K562 (cell line): ENCODE measurements around the gene TMEM38B. TPM values are rescaled to one million over a fixed set of nuclear protein-coding genes. Genes with fewer than 3 reads are reported as not detected.
A peak's percentile ranks its signal among the peaks of the same experiment; 100 is the strongest.

Experiments used
- ATF3 ChIP-seq, 2 experiments: fragments of 450-650 bp in 1 of 2; sonication (generic) in 1 of 2; formaldehyde crosslinking in 1 of 2; IDR thresholded peaks in 1 of 2; conservative IDR thresholded peaks in 1 of 2; 2 replicates each; pipeline versions ENCODE4 v1.6.1 to v1.8.1; 2016 to 2023; ENCODE audit warnings: mild to moderate bottlenecking in 2 of 2, moderate library complexity in 2 of 2, inconsistent platforms in 1 of 2, missing genetic modification reagents in 1 of 2
- DEAF1 ChIP-seq: fragments of 450-650 bp; formaldehyde crosslinking; IDR thresholded peaks from 2 replicates; pipeline ENCODE4 v1.4.0; 2020; ENCODE audit warnings: mild to moderate bottlenecking, moderate library complexity
- FOXM1 ChIP-seq, 2 experiments: fragments of 450-650 bp in 1 of 2; sonication (generic) in 1 of 2; formaldehyde crosslinking in 1 of 2; IDR thresholded peaks; 2 replicates each; pipeline versions ENCODE4 v1.6.1 to v1.9.0; 2017 to 2022; ENCODE audit warnings: low read depth in 2 of 2, mild to moderate bottlenecking in 2 of 2, missing genetic modification reagents in 1 of 2, moderate library complexity in 1 of 2
- GATA2 ChIP-seq: sonication (generic); formaldehyde crosslinking; IDR thresholded peaks from 2 replicates; pipeline ENCODE4 v1.4.0; 2020; ENCODE audit warnings: mild to moderate bottlenecking, missing genetic modification reagents
- ILK ChIP-seq: fragments of 450-650 bp; IDR thresholded peaks from 2 replicates; pipeline ENCODE4 v1.6.1; 2016; ENCODE audit warnings: missing genetic modification characterization, low read depth, mild to moderate bottlenecking, missing compliant biosample characterization, moderate library complexity, borderline replicate concordance
- MITF ChIP-seq: IDR thresholded peaks from 2 replicates; pipeline ENCODE4 v1.6.1; 2014; ENCODE audit warnings: antibody characterized with exemption
- PCBP2 ChIP-seq: fragments of 200-400 bp; formaldehyde crosslinking; IDR thresholded peaks from 2 replicates; pipeline ENCODE4 v1.6.1; 2018; ENCODE audit warnings: low read length, low read depth, mild to moderate bottlenecking, moderate library complexity; ENCODE audit not compliant: poor library complexity, severe bottlenecking
- PHF8 ChIP-seq: fragments of 200-600 bp; sonication (generic); IDR thresholded peaks from 2 replicates; pipeline ENCODE4 v1.6.1; 2012; ENCODE audit warnings: mixed run types, mild to moderate bottlenecking, inconsistent platforms, low read length, moderate library complexity, borderline replicate concordance
- RREB1 ChIP-seq: fragments of 250-450 bp; sonication (Bioruptor Pico); IDR thresholded peaks from 2 replicates; pipeline ENCODE4 v1.4.0; 2020
- TAL1 ChIP-seq: fragments of 450-650 bp; IDR thresholded peaks from 2 replicates; pipeline ENCODE4 v1.6.1; 2016; ENCODE audit warnings: mild to moderate bottlenecking
- TEAD4 ChIP-seq, 2 experiments: sonication (generic) in 1 of 2; formaldehyde crosslinking in 1 of 2; IDR thresholded peaks; 2 replicates each; pipeline versions ENCODE4 v1.6.1 to v1.8.0; 2012 to 2022; ENCODE audit warnings: borderline replicate concordance in 1 of 2, inconsistent platforms in 1 of 2, low read length in 1 of 2, mild to moderate bottlenecking in 1 of 2, missing genetic modification reagents in 1 of 2
- ZFP91 ChIP-seq: sonication (generic); formaldehyde crosslinking; IDR thresholded peaks from 2 replicates; pipeline ENCODE4 v1.8.0; 2022; ENCODE audit warnings: mild to moderate bottlenecking, missing genetic modification reagents
- ZKSCAN8 ChIP-seq: fragments of 200-800 bp; sonication (Bioruptor generic); IDR thresholded peaks from 2 replicates; pipeline ENCODE4 v1.6.1; 2016; ENCODE audit warnings: missing genetic modification characterization, missing compliant biosample characterization
- polyA plus RNA-seq, 8 experiments: library from polyadenylated mRNA; depleted of rRNA in 4 of 8; stranded (reverse) in 5 of 8; unstranded in 3 of 8; fragments of >200 nt; fragmentation: Nextera tagmentation in 2 of 8; fragmentation: Illumina TruSeq in 1 of 8; extraction: Ambion mirVana in 2 of 8; extraction: Trizol in 1 of 8; gene quantifications; 2 replicates each; pipeline versions ENCODE4 v1.2.1 to v1.2.3, GENCODE V29; 2011 to 2014; ENCODE audit warnings: inconsistent platforms in 1 of 8, missing spikeins in 1 of 8
- total RNA-seq, 7 experiments: library from RNA; depleted of rRNA in 6 of 7; stranded (reverse); fragments of >200 nt in 6 of 7; fragmentation: Illumina TruSeq in 2 of 7; extraction: Trizol in 2 of 7; gene quantifications; 2 replicates each; pipeline versions ENCODE4 v1.2.1 to v1.2.3, GENCODE V29; 2011 to 2021; ENCODE audit warnings: low replicate concordance in 1 of 7

Gene TMEM38B
- total and polyA plus RNA-seq, 9 of the 15 experiments (the other 6 are each of a cell fraction or from before 2014, with no cell fraction given): 26.0 to 57.5 (median 38.5) TPM

GRCh38 chr9:105656131-105656921 is 38.0 kb upstream of the TMEM38B start (continued):
- TF ChIP-seq ZFP91 (CRISPR knock-in tag): no peak
- no peak for TF ChIP-seq PCBP2
- TF ChIP-seq DEAF1 (CRISPR knock-in tag): no peak
- TF ChIP-seq FOXM1 (IDR thresholded peaks at IDR 0.05; ENCODE audit: low read depth): no peak
- TF ChIP-seq FOXM1 (CRISPR knock-in tag; IDR thresholded peaks at IDR 0.05; ENCODE audit: low read depth): no peak
- no peak for TF ChIP-seq TAL1
- peak; percentile 68; the same call in 1 of the 2 replicates for TF ChIP-seq PHF8
- TF ChIP-seq MITF: no peak
- TF ChIP-seq ILK (tag): no peak
- no peak for TF ChIP-seq ATF3 (IDR thresholded peaks at IDR 0.05)
- no peak for TF ChIP-seq ATF3 (CRISPR knock-in tag; conservative IDR thresholded peaks at IDR 0.05)
- TF ChIP-seq ZKSCAN8: no peak
- TF ChIP-seq GATA2 (CRISPR knock-in tag): no peak
- no peak for TF ChIP-seq RREB1 (CRISPR knock-in tag)
- no peak for TF ChIP-seq TEAD4 (IDR thresholded peaks at IDR 0.05; ENCODE audit: low read length)
- TF ChIP-seq TEAD4 (CRISPR knock-in tag; IDR thresholded peaks at IDR 0.05; ENCODE audit: borderline replicate concordance): no peak
